ENCODE data around the gene PTAR1. TPM values are rescaled to one million over a fixed set of nuclear protein-coding genes. Genes with fewer than 3 reads are reported as not detected.
"Not testable (repeated sequence)": the region's sequence is repeated elsewhere in the genome, so short reads cannot be mapped to it uniquely, and the experiment has no call there.

The PTAR1 gene
- total RNA-seq, 2 experiments from 2014 or later: 41.6 to 44.8 TPM

DNA sequence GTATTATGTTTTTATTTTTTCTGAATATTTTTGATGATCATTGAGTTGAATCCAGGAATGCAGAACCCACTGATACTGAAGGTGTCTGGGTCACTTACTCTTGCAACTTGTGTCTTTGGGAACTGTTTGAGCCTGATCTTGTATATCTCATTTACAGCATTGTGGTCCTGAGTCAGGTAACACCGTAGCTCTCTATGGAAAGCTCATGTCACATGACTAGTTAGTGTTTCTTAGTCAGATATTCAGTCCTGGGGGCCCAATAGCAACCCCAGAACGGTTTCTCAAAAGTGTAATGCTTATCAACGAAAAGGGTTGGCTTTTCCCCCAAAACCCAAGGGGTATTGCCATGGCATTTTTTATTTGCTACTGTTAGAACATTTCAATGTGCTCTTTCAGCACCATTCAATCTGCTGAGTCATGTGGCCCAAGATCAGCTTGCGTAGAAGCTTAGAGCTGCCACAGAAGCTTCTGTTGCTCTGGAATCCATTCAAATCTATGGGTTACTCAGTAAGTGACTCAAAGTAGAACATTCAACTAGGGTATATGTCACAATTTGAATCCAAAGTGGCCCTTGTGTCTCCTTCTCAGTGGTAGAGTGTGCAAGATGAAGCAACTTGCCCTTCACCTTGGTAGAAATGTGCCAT, 12.1 kb upstream of the PTAR1 start:
- H3K36me3 Mint-ChIP-seq (ENCODE audit: low read depth): no peaks in the 10 kb centered on the region
- H3K4me1 Mint-ChIP-seq (ENCODE audit: low read depth): no peaks in the 10 kb centered on the region
- no peak for DNase-seq
- intact Hi-C loops (cut with micrococcal nuclease): no loop called here
- CTCF ChIA-PET: no interaction called here
- no peak overlapping the region for H3K4me3 Mint-ChIP-seq
- H3K9me3 Mint-ChIP-seq: no peaks in the 10 kb centered on the region
- no peak overlapping the region for H3K27ac Mint-ChIP-seq
- H3K27me3 Mint-ChIP-seq (ENCODE audit: low read depth): no peaks in the 10 kb centered on the region

DNA sequence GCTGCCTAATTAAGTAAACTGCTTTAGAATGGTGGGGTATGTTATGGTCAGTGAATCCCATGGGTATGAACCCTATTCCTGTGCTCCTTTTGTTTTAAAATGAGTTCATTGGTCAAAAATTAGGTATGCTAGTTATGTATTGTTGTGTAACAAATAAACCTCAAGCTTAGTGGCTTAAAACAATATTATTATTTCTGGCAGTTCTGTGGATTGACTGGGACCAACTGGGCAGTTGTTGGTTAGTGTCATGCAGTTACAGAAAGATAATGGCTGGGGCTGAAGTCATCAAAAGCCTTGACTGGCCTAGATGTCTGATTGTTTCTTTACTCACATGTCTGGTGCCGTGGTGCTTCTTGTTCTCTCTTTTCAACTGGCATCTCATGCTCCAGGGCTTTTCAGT, 8.9 kb upstream of the PTAR1 start:
- intact Hi-C loops (cut with micrococcal nuclease): no loop called here
- Mint-ChIP-seq H3K9me3 (no peaks in the 10 kb centered on the region), H3K4me1 (ENCODE audit: low read depth) (no peaks in the 10 kb centered on the region), H3K27me3 (ENCODE audit: low read depth) (no peaks in the 10 kb centered on the region), H3K36me3 (ENCODE audit: low read depth) (no peaks in the 10 kb centered on the region), H3K4me3 (no peak overlapping the region), H3K27ac (no peak overlapping the region)
- DNase-seq: no peak
- CTCF ChIA-PET: no interaction called here

DNA sequence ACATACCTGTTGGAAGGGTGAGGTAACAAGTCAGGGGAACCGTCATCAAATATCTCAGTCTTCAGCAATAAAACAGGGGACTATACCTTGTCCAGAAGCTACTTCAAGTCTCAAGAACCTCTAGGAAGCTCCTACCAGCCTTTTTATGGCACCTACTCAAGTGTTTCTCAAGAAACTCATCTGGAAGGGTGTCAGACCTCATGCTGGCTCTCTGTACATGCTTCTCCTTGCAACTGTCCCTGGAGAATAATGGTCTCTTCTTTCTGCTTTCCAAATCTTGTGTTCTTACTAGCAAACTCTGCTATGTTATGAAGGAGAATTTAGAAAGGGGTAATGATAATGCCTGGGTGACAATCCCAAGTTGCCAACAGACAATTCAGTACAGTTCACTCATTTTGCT, 8.3 kb upstream of the PTAR1 start:
- H3K27ac Mint-ChIP-seq: no peak overlapping the region
- no peaks in the 10 kb centered on the region for H3K4me1 Mint-ChIP-seq (ENCODE audit: low read depth)
- CTCF ChIA-PET: interaction anchor here (0.6 kb wide), 1 partner anchor 21 kb away, joined by 4 read pairs; no protein-coding TSS in a partner anchor
- no peaks in the 10 kb centered on the region for H3K27me3 Mint-ChIP-seq (ENCODE audit: low read depth)
- H3K4me3 Mint-ChIP-seq: no peak overlapping the region
- H3K9me3 Mint-ChIP-seq: no peaks in the 10 kb centered on the region
- H3K36me3 Mint-ChIP-seq (ENCODE audit: low read depth): no peaks in the 10 kb centered on the region
- intact Hi-C loops (cut with micrococcal nuclease): no loop called here
- no peak for DNase-seq

DNA sequence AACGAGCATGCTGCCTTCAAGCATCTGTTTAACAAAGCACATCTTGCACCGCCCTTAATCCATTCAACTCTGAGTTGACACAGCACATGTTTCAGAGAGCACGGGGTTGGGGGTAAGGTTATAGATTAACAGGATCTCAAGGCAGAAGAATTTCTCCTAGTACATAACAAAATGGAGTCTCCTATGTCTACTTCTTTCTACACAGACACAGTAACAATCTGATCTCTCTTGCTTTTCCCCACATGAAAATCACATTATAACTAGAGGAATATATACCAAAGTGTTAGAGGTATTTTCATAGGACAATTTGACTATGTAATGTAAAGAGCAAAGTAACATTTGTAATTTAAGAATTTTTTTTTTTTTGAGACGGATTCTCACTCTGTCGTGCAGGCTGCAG, 4.1 kb upstream of the PTAR1 start:
- CTCF ChIA-PET: interaction anchor here (0.7 kb wide), 1 partner anchor 98 kb away, joined by 3 read pairs; no protein-coding TSS in a partner anchor
- H3K27ac Mint-ChIP-seq; H3K36me3 Mint-ChIP-seq (ENCODE audit: low read depth); H3K4me3 Mint-ChIP-seq; H3K27me3 Mint-ChIP-seq (ENCODE audit: low read depth); H3K9me3 Mint-ChIP-seq; H3K4me1 Mint-ChIP-seq (ENCODE audit: low read depth); intact Hi-C loops (cut with micrococcal nuclease); DNase-seq: not testable (repeated sequence)

DNA sequence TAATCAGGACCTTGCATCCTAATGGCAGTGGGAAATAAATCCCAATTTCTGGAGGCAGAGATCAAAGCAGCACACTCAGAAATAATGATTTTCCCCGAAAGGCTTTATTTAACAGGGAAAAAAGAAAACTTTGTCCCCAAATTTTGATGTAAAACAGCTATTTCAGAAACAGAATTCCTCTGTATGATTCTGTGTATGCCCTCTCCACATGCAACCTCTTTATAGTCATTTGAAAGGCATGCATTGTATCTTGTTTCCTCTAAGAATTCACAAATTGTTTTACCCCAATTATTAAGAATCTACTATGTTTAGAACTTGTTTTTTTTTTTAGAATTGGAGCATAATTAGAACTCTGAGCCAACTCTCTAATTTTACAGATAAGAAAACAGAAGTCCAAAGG, 2.7 kb upstream of the PTAR1 start:
- Mint-ChIP-seq H3K27me3 (ENCODE audit: low read depth) (no peaks in the 10 kb centered on the region), H3K27ac (no peak overlapping the region), H3K9me3 (no peaks in the 10 kb centered on the region), H3K4me1 (ENCODE audit: low read depth) (peaks cover 9% of the 10 kb centered on the region), H3K36me3 (ENCODE audit: low read depth) (peaks cover 11% of the 10 kb centered on the region), H3K4me3 (no peak overlapping the region)
- DNase-seq: no peak
- intact Hi-C loops (cut with micrococcal nuclease): no loop called here
- CTCF ChIA-PET: no interaction called here

DNA sequence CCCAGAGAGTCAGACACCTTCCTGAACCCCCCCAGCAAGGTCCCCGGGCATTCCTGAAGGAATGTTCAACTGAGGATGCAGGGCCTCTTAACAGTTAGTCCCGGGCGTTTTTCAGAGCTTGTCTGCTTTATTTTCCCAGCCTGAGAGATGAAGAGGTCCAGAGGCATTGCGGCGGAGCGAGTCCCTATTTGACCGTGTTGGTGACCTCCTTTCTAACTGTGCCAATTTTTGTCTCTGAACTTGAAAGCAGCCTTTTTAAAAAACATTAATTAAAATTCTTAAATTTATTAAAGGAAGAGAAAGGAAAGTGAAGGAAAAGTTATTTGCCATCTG, 433 bp upstream of the PTAR1 start:
- intact Hi-C loops (cut with micrococcal nuclease): loop anchor here (1.0 kb wide), 2 partner anchors 88 to 498 kb away; partner anchors contain the start of genes APBA1 and SMC5
- Mint-ChIP-seq H3K4me3 (peak overlapping the region; percentile 95), H3K27ac (peak overlapping the region; percentile 90), H3K27me3 (ENCODE audit: low read depth) (no peaks in the 10 kb centered on the region), H3K9me3 (no peaks in the 10 kb centered on the region), H3K4me1 (ENCODE audit: low read depth) (peaks cover 26% of the 10 kb centered on the region), H3K36me3 (ENCODE audit: low read depth) (peaks cover 15% of the 10 kb centered on the region)
- no peak for DNase-seq
- CTCF ChIA-PET: interaction anchor here (1.1 to 1.7 kb wide), 3 partner anchors 10 to 87 kb away, joined by 3 read pairs; no protein-coding TSS in a partner anchor

DNA sequence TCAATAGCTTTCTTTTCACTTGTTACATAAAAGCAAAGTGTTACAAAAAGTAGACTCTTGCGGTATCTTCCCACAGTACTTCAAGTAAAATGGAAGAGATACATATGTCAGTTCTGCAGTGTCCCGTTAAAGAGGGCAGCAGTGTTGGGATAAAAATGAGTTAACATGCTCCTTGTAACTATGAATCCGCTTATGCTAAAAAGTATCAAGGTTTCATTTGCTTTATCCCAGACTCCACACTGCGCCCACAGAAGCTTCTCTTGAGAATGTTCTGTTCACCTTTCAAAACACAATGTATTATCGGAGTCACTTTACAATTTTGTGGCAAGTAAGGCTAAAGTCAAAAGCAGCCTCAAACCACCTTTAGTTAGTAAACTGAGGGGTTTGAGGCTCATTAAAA, 790 bp downstream of the PTAR1 start:
- Mint-ChIP-seq H3K4me3 (peak overlapping the region; percentile 95), H3K27me3 (ENCODE audit: low read depth) (no peaks in the 10 kb centered on the region), H3K9me3 (no peaks in the 10 kb centered on the region), H3K36me3 (ENCODE audit: low read depth) (peaks cover 15% of the 10 kb centered on the region), H3K27ac (peak overlapping the region; percentile 94), H3K4me1 (ENCODE audit: low read depth) (peaks cover 30% of the 10 kb centered on the region)
- DNase-seq: no peak
- CTCF ChIA-PET: interaction anchor here (0.6 to 1.7 kb wide), 5 partner anchors 9 to 86 kb away, joined by 3 to 4 read pairs (median 3); no protein-coding TSS in a partner anchor
- intact Hi-C loops (cut with micrococcal nuclease): loop anchor here (1.0 to 10.0 kb wide), 6 partner anchors 13 to 724 kb away; partner anchors contain the start of genes CFAP95, FXN and TJP2

DNA sequence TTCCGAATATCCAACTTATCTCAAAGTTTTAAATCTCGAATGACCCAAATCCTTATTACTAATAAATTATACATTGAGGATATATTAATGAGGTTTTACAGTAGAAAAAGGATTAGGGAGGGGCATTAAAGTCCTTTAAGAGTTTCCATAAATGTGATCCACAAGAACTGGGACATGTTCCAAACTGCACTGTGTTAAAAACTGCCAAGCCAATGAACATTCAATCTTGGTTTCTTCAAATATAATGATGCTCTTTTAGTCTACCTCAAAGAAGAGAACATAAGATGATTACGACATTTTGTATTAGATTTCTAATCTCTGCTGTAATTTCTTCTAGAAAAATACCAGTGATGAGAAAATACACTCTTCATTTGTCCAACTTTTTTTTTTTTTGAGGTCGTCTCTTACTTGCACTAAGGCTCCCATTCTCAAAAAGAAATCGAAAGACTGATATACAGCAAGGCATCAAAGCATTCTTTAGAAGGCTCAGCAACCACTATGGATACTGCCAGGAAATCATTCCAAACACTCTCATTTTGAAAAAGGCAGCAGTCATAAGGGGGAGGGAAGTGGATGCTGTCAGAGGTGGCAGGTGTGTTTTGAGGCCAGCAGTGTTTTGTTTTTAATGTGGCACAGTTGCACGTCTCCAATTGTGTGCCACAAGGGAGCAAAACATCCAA, 1.7 kb downstream of the PTAR1 start:
- H3K27me3 Mint-ChIP-seq (ENCODE audit: low read depth): no peaks in the 10 kb centered on the region
- H3K4me1 Mint-ChIP-seq (ENCODE audit: low read depth): peaks cover 38% of the 10 kb centered on the region
- CTCF ChIA-PET: interaction anchor here (0.6 to 1.1 kb wide), 3 partner anchors 34 to 85 kb away, joined by 3 to 4 read pairs (median 3); no protein-coding TSS in a partner anchor
- H3K4me3 Mint-ChIP-seq: peak overlapping the region; percentile 59
- no peaks in the 10 kb centered on the region for H3K9me3 Mint-ChIP-seq
- H3K27ac Mint-ChIP-seq: peak overlapping the region; percentile 54
- H3K36me3 Mint-ChIP-seq (ENCODE audit: low read depth): peaks cover 18% of the 10 kb centered on the region
- DNase-seq: peak; percentile 35
- intact Hi-C loops (cut with micrococcal nuclease): loop anchor here (2.0 to 10.0 kb wide), 4 partner anchors 63 to 723 kb away; partner anchors contain the start of genes CFAP95, FXN and TJP2

DNA sequence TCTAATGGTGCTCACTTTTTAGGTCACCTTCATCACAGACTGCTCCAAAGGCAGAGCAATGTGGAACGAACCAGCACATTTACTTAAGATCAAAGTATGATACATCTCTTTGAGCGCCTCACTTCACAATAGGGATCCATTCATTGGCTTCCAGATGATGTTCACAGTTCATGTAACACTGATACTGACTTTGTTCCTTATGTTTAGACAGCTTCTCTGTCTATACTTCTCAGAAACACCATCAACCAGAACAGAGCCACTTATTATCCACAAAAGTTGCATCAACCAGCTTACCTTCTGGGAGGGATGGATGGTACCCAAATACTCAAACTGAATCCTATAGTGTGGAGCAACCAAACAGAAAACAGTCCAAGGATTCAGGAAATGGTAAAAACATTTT, 4.6 kb downstream of the PTAR1 start:
- CTCF ChIA-PET: interaction anchor here (0.7 kb wide), 1 partner anchor 8 kb away, joined by 3 read pairs; no protein-coding TSS in a partner anchor

DNA sequence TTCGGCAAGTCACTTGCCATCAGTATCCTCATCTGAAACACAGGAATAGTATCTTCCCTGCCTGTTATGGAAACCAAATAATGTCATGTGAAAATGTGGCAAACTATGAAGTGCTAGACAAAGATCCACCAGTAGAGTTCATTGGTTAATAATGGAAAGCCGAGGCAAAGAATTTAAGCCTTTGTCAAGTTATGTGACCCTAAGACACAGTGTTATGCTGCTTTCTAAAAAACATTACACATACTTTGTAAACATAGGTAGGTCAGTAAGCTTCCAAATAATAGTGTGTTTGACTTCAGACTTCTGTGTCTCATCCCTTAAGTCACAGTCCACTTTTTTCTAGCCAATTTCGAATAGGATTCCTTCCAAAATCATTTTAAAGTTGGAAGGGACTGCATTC, 6.0 kb downstream of the PTAR1 start:
- Mint-ChIP-seq H3K9me3 (no peaks in the 10 kb centered on the region), H3K27ac (no peak overlapping the region), H3K4me3 (no peak overlapping the region), H3K4me1 (ENCODE audit: low read depth) (peaks cover 48% of the 10 kb centered on the region), H3K36me3 (ENCODE audit: low read depth) (peaks cover 19% of the 10 kb centered on the region), H3K27me3 (ENCODE audit: low read depth) (no peaks in the 10 kb centered on the region)
- CTCF ChIA-PET: interaction anchor here (0.7 kb wide), 1 partner anchor 77 kb away, joined by 3 read pairs; no protein-coding TSS in a partner anchor
- DNase-seq: no peak
- intact Hi-C loops (cut with micrococcal nuclease): loop anchor here (10.0 kb wide), 2 partner anchors 579 to 719 kb away; partner anchors contain the start of genes FXN and TJP2

More for the DNA sequence above, 4.6 kb downstream of the PTAR1 start:
- no peak for DNase-seq
- Mint-ChIP-seq H3K4me3 (no peak overlapping the region), H3K4me1 (ENCODE audit: low read depth) (peaks cover 49% of the 10 kb centered on the region), H3K36me3 (ENCODE audit: low read depth) (peaks cover 22% of the 10 kb centered on the region), H3K27ac (no peak overlapping the region), H3K27me3 (ENCODE audit: low read depth) (no peaks in the 10 kb centered on the region), H3K9me3 (no peaks in the 10 kb centered on the region)
- intact Hi-C loops (cut with micrococcal nuclease): loop anchor here (5.0 to 10.0 kb wide), 3 partner anchors 580 to 720 kb away; partner anchors contain the start of genes FXN and TJP2

DNA sequence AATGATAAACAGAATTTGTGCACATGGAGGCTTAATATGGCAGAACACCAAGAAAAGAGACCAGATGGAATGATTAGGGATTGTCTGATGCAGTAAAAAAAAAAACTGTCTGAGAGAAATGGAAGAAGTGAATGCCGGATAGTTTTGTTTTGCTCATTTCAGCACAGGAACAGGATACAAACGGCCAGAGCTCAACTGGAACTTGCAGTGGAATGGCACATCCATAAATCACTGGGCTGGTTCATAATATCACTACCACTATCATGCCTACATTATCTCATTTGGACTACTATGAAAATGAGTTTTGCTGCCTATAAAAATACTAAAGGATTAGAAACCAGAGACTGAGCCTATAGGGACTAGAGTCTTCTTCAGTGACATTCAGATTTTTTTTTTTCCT, 9.7 kb downstream of the PTAR1 start:
- intact Hi-C loops (cut with micrococcal nuclease): loop anchor here (10.0 kb wide), 2 partner anchors 575 to 715 kb away; partner anchors contain the start of genes FXN and TJP2
- H3K4me1 Mint-ChIP-seq (ENCODE audit: low read depth): peaks cover 46% of the 10 kb centered on the region
- no peak for DNase-seq
- H3K27ac Mint-ChIP-seq: no peak overlapping the region
- CTCF ChIA-PET: interaction anchor here (1.0 to 1.5 kb wide), 2 partner anchors 9 to 16 kb away, joined by 3 to 4 read pairs; partner anchors contain the start of gene PTAR1
- no peak overlapping the region for H3K4me3 Mint-ChIP-seq
- H3K36me3 Mint-ChIP-seq (ENCODE audit: low read depth): peaks cover 31% of the 10 kb centered on the region
- no peaks in the 10 kb centered on the region for H3K9me3 Mint-ChIP-seq
- no peaks in the 10 kb centered on the region for H3K27me3 Mint-ChIP-seq (ENCODE audit: low read depth)

DNA sequence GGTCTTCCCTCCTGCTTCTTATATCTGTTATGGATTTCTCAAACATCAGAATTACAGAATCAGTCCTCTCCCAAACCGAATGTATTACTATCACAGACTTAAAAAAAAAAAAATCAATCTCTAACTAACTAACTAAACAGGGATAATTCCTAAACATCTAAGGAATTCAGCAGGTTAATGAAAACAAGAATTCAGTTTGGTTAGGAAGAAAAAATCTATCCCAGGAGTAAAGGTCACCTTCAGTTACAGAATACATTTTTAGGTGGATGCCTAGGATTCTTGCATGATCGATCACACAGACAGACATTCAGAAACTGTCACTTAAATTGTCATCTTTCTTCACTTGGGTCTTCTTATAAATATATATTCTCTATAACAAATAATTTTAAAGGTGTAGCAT, 11.5 kb downstream of the PTAR1 start:
- no peaks in the 10 kb centered on the region for H3K9me3 Mint-ChIP-seq
- intact Hi-C loops (cut with micrococcal nuclease): no loop called here
- no peak overlapping the region for H3K27ac Mint-ChIP-seq
- CTCF ChIA-PET: no interaction called here
- no peak for DNase-seq
- H3K27me3 Mint-ChIP-seq (ENCODE audit: low read depth): no peaks in the 10 kb centered on the region
- H3K36me3 Mint-ChIP-seq (ENCODE audit: low read depth): peaks cover 36% of the 10 kb centered on the region
- H3K4me1 Mint-ChIP-seq (ENCODE audit: low read depth): peaks cover 38% of the 10 kb centered on the region
- H3K4me3 Mint-ChIP-seq: no peak overlapping the region
